Keratinocyte (primary cell): Measurements from ENCODE around the gene RPS6KL1. TPM values are rescaled to one million over a fixed set of nuclear protein-coding genes. Genes with fewer than 3 reads are reported as not detected.

Source experiments
- DNase-seq: peaks from one replicate; pipeline ENCODE4 v3.0.0-alpha.2; 2011; ENCODE audit warnings: low read depth, missing footprints, low spot score
- FAIRE-seq: peaks from 2 replicates; lab custom pipeline; 2011; peaks lifted over from hg19 to GRCh38; lab: Jason Lieb, UNC
- H2AFZ ChIP-seq: 2 replicates; pipeline ENCODE4 v1.6.0; 2012; ENCODE audit warnings: low read length, control low read depth, inconsistent platforms; ENCODE audit not compliant: control insufficient read depth
- H3K27ac ChIP-seq: 2 replicates; pipeline ENCODE4 v1.5.1; 2011; ENCODE audit warnings: low read length; ENCODE audit not compliant: control insufficient read depth, insufficient read depth
- H3K27me3 ChIP-seq: 3 replicates; pipeline ENCODE4 v1.6.0; 2011; ENCODE audit warnings: low read length; ENCODE audit not compliant: control insufficient read depth, insufficient read depth; ENCODE audit errors: extremely low read depth
- H3K36me3 ChIP-seq, 2 experiments: 2 replicates in 1 of 2; 3 replicates in 1 of 2; pipeline ENCODE4 v1.5.1; 2011; ENCODE audit warnings: low read length in 2 of 2, mild to moderate bottlenecking in 1 of 2; ENCODE audit not compliant: control insufficient read depth in 2 of 2, insufficient read depth in 2 of 2; ENCODE audit errors: extremely low read depth in 1 of 2
- H3K4me1 ChIP-seq: 3 replicates; pipeline ENCODE4 v1.5.1; 2011; ENCODE audit warnings: low read length; ENCODE audit not compliant: control insufficient read depth, insufficient read depth; ENCODE audit errors: extremely low read depth
- H3K4me2 ChIP-seq: 3 replicates; pipeline ENCODE4 v1.6.0; 2011; ENCODE audit warnings: low read depth, low read length; ENCODE audit not compliant: control insufficient read depth, insufficient read depth; ENCODE audit errors: extremely low read depth
- H3K4me3 ChIP-seq, 3 experiments: fragments of 200-600 bp in 1 of 3; sonication (generic) in 1 of 3; 2 replicates in 2 of 3; 3 replicates in 1 of 3; pipeline ENCODE4 v1.5.1; 2011 to 2016; ENCODE audit warnings: low read length in 3 of 3, mild to moderate bottlenecking in 3 of 3, control low read depth in 2 of 3, inconsistent platforms in 1 of 3, low read depth in 1 of 3, mixed read lengths in 1 of 3, mixed run types in 1 of 3, moderate library complexity in 1 of 3; ENCODE audit not compliant: control insufficient read depth in 2 of 3, insufficient read depth in 2 of 3; ENCODE audit errors: extremely low read depth in 1 of 3
- H3K79me2 ChIP-seq: 2 replicates; pipeline ENCODE4 v1.6.0; 2012; ENCODE audit warnings: low read length; ENCODE audit not compliant: control insufficient read depth, insufficient read depth
- H3K9ac ChIP-seq: 3 replicates; pipeline ENCODE4 v1.6.0; 2011; ENCODE audit warnings: low read length; ENCODE audit not compliant: control insufficient read depth, insufficient read depth; ENCODE audit errors: extremely low read depth
- H3K9me1 ChIP-seq: 3 replicates; pipeline ENCODE4 v1.6.0; 2011; ENCODE audit warnings: low read length; ENCODE audit not compliant: control insufficient read depth, insufficient read depth; ENCODE audit errors: extremely low read depth
- H3K9me3 ChIP-seq: 2 replicates; pipeline ENCODE4 v1.5.1; 2012; ENCODE audit warnings: low read depth, low read length; ENCODE audit not compliant: control insufficient read depth
- H4K20me1 ChIP-seq: 3 replicates; pipeline ENCODE4 v1.6.0; 2011; ENCODE audit warnings: low read length; ENCODE audit not compliant: control insufficient read depth, insufficient read depth; ENCODE audit errors: extremely low read depth
- CTCF ChIP-seq, 3 experiments: IDR thresholded peaks in 1 of 3; conservative IDR thresholded peaks in 1 of 3; optimal IDR thresholded peaks in 1 of 3; 2 replicates in 2 of 3; 3 replicates in 1 of 3; pipeline versions ENCODE3 to v1.5.1; 2011; ENCODE audit warnings: low read length in 3 of 3, mild to moderate bottlenecking in 3 of 3, moderate library complexity in 2 of 3, control low read depth in 1 of 3, inconsistent platforms in 1 of 3; ENCODE audit not compliant: insufficient read depth in 2 of 3; ENCODE audit errors: extremely low read depth in 1 of 3
- EZH2 ChIP-seq: IDR thresholded peaks from one replicate; pipeline ENCODE4 v1.6.1; 2012; ENCODE audit warnings: inconsistent platforms, mild to moderate bottlenecking, low read length, moderate library complexity
- dilution Hi-C: fragments of 300-500 bp; cut with MboI; formaldehyde crosslinking; loops from one replicate; pipeline ENCODE4 v1.7.0; 2020; ENCODE audit warnings: low sequenced_read_pairs; ENCODE audit not compliant: extremely low pct_ligation_motif_present
- polyA plus RNA-seq, 5 experiments: library from polyadenylated mRNA; depleted of rRNA in 3 of 5; stranded (reverse) in 3 of 5; stranded (forward) in 1 of 5; unstranded in 1 of 5; fragments of >200 nt; gene quantifications; 1 replicate in 1 of 5; 2 replicates in 3 of 5; 3 replicates in 1 of 5; pipeline versions ENCODE4 v1.2.1 to v1.2.3, GENCODE V29; 2011 to 2012; ENCODE audit warnings: missing spikeins in 2 of 5, low read depth in 1 of 5, low replicate concordance in 1 of 5

The RPS6KL1 gene
- polyA plus RNA-seq, 1 donor (not counting 4 experiments of a cell fraction or from before 2014, with no cell fraction given) = 0.69 TPM

GRCh38 chr14:74866708-74867389 is 56.2 kb downstream of the RPS6KL1 start:
- dilution Hi-C loops = no loop called here
- no peaks in the 10 kb centered on the region for H3K4me1 ChIP-seq
- H3K27me3 ChIP-seq = peaks cover 8% of the 10 kb centered on the region
- no peak overlapping the region for H3K4me2 ChIP-seq
- DNase-seq (no peak), FAIRE-seq (no peak)
- TF ChIP-seq CTCF (optimal IDR thresholded peaks at IDR 0.05 in 1 of 3, IDR thresholded peaks at IDR 0.05 in 1 of 3, conservative IDR thresholded peaks at IDR 0.05 in 1 of 3; ENCODE audit: extremely low read depth in 1 of 3, insufficient read depth in 2 of 3, low read length in 3 of 3) = no peak
- TF ChIP-seq EZH2 = no peak
- no peaks in the 10 kb centered on the region for H4K20me1 ChIP-seq
- no peak overlapping the region for H3K4me3 ChIP-seq
- no peaks in the 10 kb centered on the region for H3K9me3 ChIP-seq
- H3K9ac ChIP-seq = no peak overlapping the region
- H3K79me2 ChIP-seq = no peaks in the 10 kb centered on the region
- H3K27ac ChIP-seq = no peak overlapping the region
- no peaks in the 10 kb centered on the region for H3K36me3 ChIP-seq
- H3K9me1 ChIP-seq = no peaks in the 10 kb centered on the region
- no peak overlapping the region for H2AFZ ChIP-seq

- dilution Hi-C loops = no loop called here
- no peaks in the 10 kb centered on the region for H3K9me1 ChIP-seq
- H2AFZ ChIP-seq = no peak overlapping the region
- H3K27me3 ChIP-seq = peaks cover 8% of the 10 kb centered on the region
- H3K4me3 ChIP-seq = no peak overlapping the region
- H3K9me3 ChIP-seq = no peaks in the 10 kb centered on the region
- H3K27ac ChIP-seq = no peak overlapping the region
- H3K4me1 ChIP-seq = no peaks in the 10 kb centered on the region
- H4K20me1 ChIP-seq = no peaks in the 10 kb centered on the region
- DNase-seq (no peak), FAIRE-seq (no peak)
- H3K36me3 ChIP-seq = no peaks in the 10 kb centered on the region
- no peak overlapping the region for H3K9ac ChIP-seq
- TF ChIP-seq CTCF (optimal IDR thresholded peaks at IDR 0.05 in 1 of 3, IDR thresholded peaks at IDR 0.05 in 1 of 3, conservative IDR thresholded peaks at IDR 0.05 in 1 of 3; ENCODE audit: extremely low read depth in 1 of 3, insufficient read depth in 2 of 3, low read length in 3 of 3) (no peak), EZH2 (no peak)
- H3K79me2 ChIP-seq = no peaks in the 10 kb centered on the region
- no peak overlapping the region for H3K4me2 ChIP-seq
These were observed 57.9 kb downstream of the RPS6KL1 start for GRCh38 chr14:74865156-74865555.
